Muscle of leg (tissue), 16 donors: ENCODE data around the gene OR5P2. TPM values are rescaled to one million over a fixed set of nuclear protein-coding genes. Genes with fewer than 3 reads are reported as not detected.
"Not testable (repeated sequence)": the region's sequence is repeated elsewhere in the genome, so short reads cannot be mapped to it uniquely, and the experiment has no call there.

Experiments used
- DNase-seq: peaks from one replicate; pipeline ENCODE4 v3.0.0; 2013
- H3K27ac ChIP-seq: one replicate; pipeline ENCODE4 v1.5.1; 2013; ENCODE audit warnings: mild to moderate bottlenecking, low read length, control low read depth
- H3K27me3 ChIP-seq: one replicate; pipeline ENCODE4 v1.6.1; 2013; ENCODE audit warnings: low read length; ENCODE audit not compliant: control insufficient read depth, insufficient read depth
- H3K36me3 ChIP-seq: one replicate; pipeline ENCODE4 v1.6.1; 2013; ENCODE audit warnings: low read length; ENCODE audit not compliant: control insufficient read depth, insufficient read depth
- H3K4me1 ChIP-seq: one replicate; pipeline ENCODE4 v1.6.1; 2013; ENCODE audit warnings: low read length; ENCODE audit not compliant: control insufficient read depth, insufficient read depth
- H3K4me3 ChIP-seq: one replicate; pipeline ENCODE4 v1.5.1; 2013; ENCODE audit warnings: low read length, control low read depth
- H3K9me3 ChIP-seq: replicated peaks from 2 replicates; pipeline ENCODE4 v1.6.1; 2013; ENCODE audit warnings: low read depth, low read length; ENCODE audit not compliant: control insufficient read depth
- WGBS: methylation state at CpG from one replicate; pipeline ENCODE4 v1.1.5; 2013; ENCODE audit warnings: missing lambda C conversion rate; ENCODE audit not compliant: insufficient coverage; 5-methylcytosine and 5-hydroxymethylcytosine counted together
- long read RNA-seq, 11 donors: transcript quantifications; one replicate each; lab custom pipeline, GENCODE V29; 2026
- polyA plus RNA-seq, 8 donors: library from polyadenylated mRNA; unstranded; fragments of 120-200 nt; gene quantifications; one replicate each; pipeline versions ENCODE4 v1.2.1 to v1.2.3, GENCODE V29; 2013; ENCODE audit warnings: inconsistent platforms in 1 of 8, low replicate concordance in 1 of 8; ENCODE audit not compliant: insufficient read length in 8 of 8, insufficient read depth in 1 of 8
- total RNA-seq: library from RNA; stranded (reverse); fragments of 120-200 nt; gene quantifications from one replicate; pipeline ENCODE4 v1.2.4, GENCODE V29; 2013

Gene OR5P2, protein sequence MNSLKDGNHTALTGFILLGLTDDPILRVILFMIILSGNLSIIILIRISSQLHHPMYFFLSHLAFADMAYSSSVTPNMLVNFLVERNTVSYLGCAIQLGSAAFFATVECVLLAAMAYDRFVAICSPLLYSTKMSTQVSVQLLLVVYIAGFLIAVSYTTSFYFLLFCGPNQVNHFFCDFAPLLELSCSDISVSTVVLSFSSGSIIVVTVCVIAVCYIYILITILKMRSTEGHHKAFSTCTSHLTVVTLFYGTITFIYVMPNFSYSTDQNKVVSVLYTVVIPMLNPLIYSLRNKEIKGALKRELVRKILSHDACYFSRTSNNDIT
- not detected for total RNA-seq
- polyA plus RNA-seq, result not detected
- long read RNA-seq, donor 1, result 0 reads
- long read RNA-seq, donor 2, result 0 reads
- long read RNA-seq, donor 3, result 0 reads
- long read RNA-seq, donor 4, partial matches to known transcripts, result 0 of 1 reads
- long read RNA-seq, donor 4, other reads (novel, unspliced or antisense), result 0 of 1 reads
- long read RNA-seq, donor 5, result 0 reads
- long read RNA-seq, donor 6, result 0 reads
- long read RNA-seq, donor 7, result 0 reads
- long read RNA-seq, donor 8, result 0 reads
- long read RNA-seq, donor 9, result 0 reads
- long read RNA-seq, donor 10, result 0 reads
- long read RNA-seq, donor 11, result 0 reads

- H3K27ac ChIP-seq, result no peak within 1 kb of the TSS
- H3K27me3 ChIP-seq, result no peaks in the 10 kb centered on the region
- H3K36me3 ChIP-seq, result no peaks in the 10 kb centered on the region
- no CpG with 5 or more reads among the region's 5 CpGs for WGBS
- no peaks in the 10 kb centered on the region for H3K9me3 ChIP-seq
- H3K4me3 ChIP-seq, result no peak within 1 kb of the TSS
- no peak for DNase-seq
- no peaks in the 10 kb centered on the region for H3K4me1 ChIP-seq
These were observed at the start of gene OR5P2 for GRCh38 chr11:7796842-7797241. OR5P2 (minus strand) TSS chr11:7796942; CDS start chr11:7796942, 0 bp downstream.

DNA sequence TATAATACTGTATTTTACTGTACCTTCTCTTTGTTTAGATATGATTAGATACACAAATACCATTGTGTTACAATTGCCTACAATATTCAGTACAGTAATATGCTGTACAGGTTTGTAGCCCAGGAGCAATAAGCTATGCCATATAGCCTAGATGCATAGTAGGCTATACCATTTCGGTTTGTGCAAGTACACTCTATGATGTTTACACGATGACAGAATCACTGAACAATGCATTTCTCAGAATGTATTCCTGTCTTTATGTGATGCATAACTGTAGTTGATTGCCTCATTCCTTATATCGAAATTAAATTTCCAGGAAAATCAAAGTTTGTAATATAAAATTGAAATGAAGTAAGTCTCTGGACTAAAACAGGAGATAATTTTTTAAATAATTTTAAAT, 49.3 kb upstream of the OR5P2 start:
- Histone ChIP-seq H3K27me3 (no peaks in the 10 kb centered on the region), H3K4me3 (no peak overlapping the region), H3K36me3 (no peaks in the 10 kb centered on the region), H3K4me1 (no peaks in the 10 kb centered on the region), H3K27ac (no peak overlapping the region), H3K9me3 (no peaks in the 10 kb centered on the region)
- DNase-seq, result no peak
- WGBS, result no CpG with 5 or more reads among the region's 3 CpGs

GRCh38 chr11:7844986-7845385, 48.2 kb upstream of the OR5P2 start:
- Histone ChIP-seq H3K36me3 (no peaks in the 10 kb centered on the region), H3K27me3 (no peaks in the 10 kb centered on the region), H3K4me1 (no peaks in the 10 kb centered on the region), H3K27ac (no peak overlapping the region), H3K4me3 (no peak overlapping the region), H3K9me3 (no peaks in the 10 kb centered on the region)
- DNase-seq, result no peak
- WGBS, result no CpG with 5 or more reads among the region's 3 CpGs

- Histone ChIP-seq H3K9me3 (no peaks in the 10 kb centered on the region), H3K27ac (no peak overlapping the region), H3K4me1 (no peaks in the 10 kb centered on the region), H3K36me3 (no peaks in the 10 kb centered on the region), H3K27me3 (no peaks in the 10 kb centered on the region), H3K4me3 (no peak overlapping the region)
- DNase-seq, result no peak
- no CpG with 5 or more reads among the region's 1 CpG for WGBS
These were observed 47.8 kb upstream of the OR5P2 start for GRCh38 chr11:7844521-7844920.

DNA sequence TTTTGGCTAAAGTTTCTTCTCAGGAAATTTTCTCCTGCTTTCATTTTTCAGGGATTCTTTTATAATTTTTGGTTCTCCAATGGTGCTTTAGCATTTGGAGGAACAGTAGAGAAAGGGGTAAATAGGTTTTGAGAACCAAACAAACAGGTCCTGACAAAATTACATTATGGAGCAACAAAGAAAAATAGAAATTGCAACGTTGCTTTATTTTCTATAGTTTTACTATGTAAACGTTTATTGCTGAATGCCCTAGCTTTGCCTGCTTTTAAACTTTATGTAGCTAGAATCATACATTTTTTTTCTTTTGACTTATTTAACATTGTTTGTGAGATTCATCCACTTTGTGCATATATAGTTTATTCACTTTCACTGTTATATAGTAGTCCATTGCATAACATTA, 43.8 kb upstream of the OR5P2 start:
- Histone ChIP-seq H3K9me3 (no peaks in the 10 kb centered on the region), H3K36me3 (no peaks in the 10 kb centered on the region), H3K27me3 (no peaks in the 10 kb centered on the region), H3K4me3 (no peak overlapping the region), H3K4me1 (no peaks in the 10 kb centered on the region), H3K27ac (no peak overlapping the region)
- DNase-seq, result no peak
- WGBS, result no CpG with 5 or more reads among the region's 2 CpGs

DNA sequence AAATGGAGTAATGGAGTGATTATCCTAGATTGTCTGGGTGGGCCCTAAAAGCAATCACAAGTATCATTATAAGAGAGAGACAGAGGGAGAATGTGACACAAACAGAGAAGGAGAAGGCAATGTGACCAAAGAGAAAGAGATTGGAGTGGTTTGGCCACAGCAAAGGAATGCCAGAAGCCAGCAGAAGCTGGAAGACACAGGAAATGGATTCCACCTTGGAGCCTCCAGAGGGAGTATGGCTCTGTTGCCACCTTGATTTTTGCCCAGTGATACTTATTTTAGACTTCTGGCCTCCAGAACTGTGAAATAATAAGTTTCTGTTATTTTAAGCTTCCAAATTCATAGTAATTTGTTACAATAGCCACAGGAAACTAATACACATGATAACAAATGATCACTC, 36.8 kb upstream of the OR5P2 start:
- no peaks in the 10 kb centered on the region for H3K9me3 ChIP-seq
- no peak overlapping the region for H3K4me3 ChIP-seq
- H3K27me3 ChIP-seq, result no peaks in the 10 kb centered on the region
- DNase-seq, result no peak
- H3K27ac ChIP-seq, result no peak overlapping the region
- H3K4me1 ChIP-seq, result no peaks in the 10 kb centered on the region
- H3K36me3 ChIP-seq, result no peaks in the 10 kb centered on the region

GRCh38 chr11:7830740-7831139, 34.0 kb upstream of the OR5P2 start, which contains the start of gene OR5P3:
OR5P3 (minus strand) TSS chr11:7830840.
- no peaks in the 10 kb centered on the region for H3K9me3 ChIP-seq
- H3K4me1 ChIP-seq, result no peaks in the 10 kb centered on the region
- H3K27me3 ChIP-seq, result no peaks in the 10 kb centered on the region
- DNase-seq, result no peak
- no peaks in the 10 kb centered on the region for H3K36me3 ChIP-seq
- no peak within 1 kb of the TSS for H3K27ac ChIP-seq
- H3K4me3 ChIP-seq, result no peak within 1 kb of the TSS

DNA sequence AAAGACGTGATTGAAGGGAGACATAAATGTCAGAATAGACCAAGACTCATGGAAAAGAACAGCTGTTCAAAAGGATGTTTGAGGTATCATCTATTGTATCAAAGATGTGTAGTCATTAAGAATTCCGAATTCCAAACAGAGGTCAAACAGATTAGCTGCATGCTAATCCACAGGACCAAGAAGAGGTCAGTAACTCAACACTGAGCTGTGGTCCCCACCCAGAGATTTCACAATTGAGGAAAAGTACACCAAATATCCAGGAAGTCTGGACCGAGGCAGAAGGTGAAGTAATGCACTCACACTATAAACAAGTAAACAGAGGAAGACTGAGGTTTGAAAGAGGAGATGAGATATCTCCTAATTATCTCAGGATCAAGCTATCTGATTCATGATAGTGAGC, 29.6 kb upstream of the OR5P2 start:
- no CpG with 5 or more reads among the region's 3 CpGs for WGBS
- no peak for DNase-seq
- H3K9me3 ChIP-seq, result no peaks in the 10 kb centered on the region
- H3K4me1 ChIP-seq, result no peaks in the 10 kb centered on the region
- no peak overlapping the region for H3K27ac ChIP-seq
- H3K27me3 ChIP-seq, result no peaks in the 10 kb centered on the region
- H3K36me3 ChIP-seq, result no peaks in the 10 kb centered on the region
- no peak overlapping the region for H3K4me3 ChIP-seq

- DNase-seq, H3K27ac ChIP-seq, H3K27me3 ChIP-seq, H3K9me3 ChIP-seq, H3K4me3 ChIP-seq, H3K4me1 ChIP-seq, H3K36me3 ChIP-seq: not testable (repeated sequence)
- no CpG with 5 or more reads among the region's 3 CpGs for WGBS
These were observed 23.7 kb upstream of the OR5P2 start for GRCh38 chr11:7820417-7820816.

DNA sequence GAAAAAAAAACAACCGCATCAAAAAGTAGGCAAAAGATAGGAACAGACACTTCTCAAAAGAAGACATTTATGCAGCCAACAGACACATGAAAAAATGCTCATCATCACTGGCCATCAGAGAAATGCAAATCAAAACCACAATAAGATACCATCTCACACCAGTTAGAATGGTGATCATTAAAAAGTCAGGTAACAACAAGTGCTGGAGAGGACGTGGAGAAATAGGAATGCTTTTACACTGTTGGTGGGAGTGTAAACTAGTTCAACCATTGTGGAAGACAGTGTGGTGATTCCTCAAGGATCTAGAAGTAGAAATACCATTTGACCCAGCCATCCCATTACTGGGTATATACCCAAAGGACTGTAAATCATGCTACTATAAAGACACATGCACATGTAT, 18.2 kb upstream of the OR5P2 start:
- H3K36me3 ChIP-seq, H3K9me3 ChIP-seq, H3K27me3 ChIP-seq, H3K4me1 ChIP-seq, H3K27ac ChIP-seq, DNase-seq, H3K4me3 ChIP-seq: not testable (repeated sequence)
- WGBS, result no CpG with 5 or more reads among the region's 2 CpGs
